Neural cell (in vitro differentiated cells): ENCODE results near the gene SLMAP. TPM values are rescaled to one million over a fixed set of nuclear protein-coding genes. Genes with fewer than 3 reads are reported as not detected.

Experiments used
- H2AFZ ChIP-seq: fragments of 200-600, 300-800 bp; sonication (generic), shearing (Covaris generic); 2 replicates; pipeline ENCODE4 v1.6.0; 2014; ENCODE audit warnings: low read depth, mild to moderate bottlenecking, antibody characterized with exemption, low read length, moderate library complexity
- H3F3A ChIP-seq: fragments of 200-600 bp; shearing (Covaris generic); 2 replicates; pipeline ENCODE4 v1.6.1; 2016; ENCODE audit warnings: mild to moderate bottlenecking, moderate library complexity, mixed read lengths, antibody characterized with exemption, low read length; ENCODE audit not compliant: insufficient read depth, poor library complexity, severe bottlenecking
- H3K27ac ChIP-seq: fragments of 200-600, 300-800 bp; sonication (generic), shearing (Covaris generic); 2 replicates; pipeline ENCODE4 v1.5.1; 2014; ENCODE audit warnings: mild to moderate bottlenecking, low read length, moderate library complexity
- H3K27me3 ChIP-seq: fragments of 300-800, 200-600 bp; sonication (generic), shearing (Covaris generic); 2 replicates; pipeline ENCODE4 v1.6.0; 2014; ENCODE audit warnings: mild to moderate bottlenecking, low read depth, low read length, moderate library complexity; ENCODE audit not compliant: insufficient read depth
- H3K36me3 ChIP-seq: fragments of 300-800, 200-600 bp; sonication (generic), shearing (Covaris generic); 2 replicates; pipeline ENCODE4 v1.5.1; 2014; ENCODE audit warnings: mild to moderate bottlenecking, antibody characterized with exemption, low read length, moderate library complexity; ENCODE audit not compliant: insufficient read depth
- H3K4me2 ChIP-seq: fragments of 300-800, 200-600 bp; sonication (generic), shearing (Covaris generic); 2 replicates; pipeline ENCODE4 v1.6.0; 2014; ENCODE audit warnings: mild to moderate bottlenecking, low read length
- H3K4me3 ChIP-seq: fragments of 300-800, 200-600 bp; sonication (generic), shearing (Covaris generic); 2 replicates; pipeline ENCODE4 v1.5.1; 2014; ENCODE audit warnings: mild to moderate bottlenecking, low read length, moderate library complexity
- H3K79me2 ChIP-seq: fragments of 200-600 bp; shearing (Covaris generic); replicated peaks from 2 replicates; pipeline ENCODE4 v1.6.0; 2014; ENCODE audit warnings: mild to moderate bottlenecking, low read length, moderate library complexity; ENCODE audit not compliant: insufficient read depth
- H3K9ac ChIP-seq: fragments of 300-800, 200-600 bp; sonication (generic), shearing (Covaris generic); 2 replicates; pipeline ENCODE4 v1.6.1; 2016; ENCODE audit warnings: mild to moderate bottlenecking, low read length, mixed read lengths
- H3K9me2 ChIP-seq: fragments of 200-600 bp; shearing (Covaris generic); 2 replicates; pipeline ENCODE4 v1.6.1; 2016; ENCODE audit warnings: mild to moderate bottlenecking, low read length, mixed read lengths; ENCODE audit not compliant: insufficient read depth
- H3K9me3 ChIP-seq: fragments of 200-600, 300-800 bp; sonication (generic), shearing (Covaris generic); 2 replicates; pipeline ENCODE4 v1.6.1; 2016; ENCODE audit warnings: mild to moderate bottlenecking, mixed run types, low read length, moderate library complexity, mixed read lengths
- H4K20me1 ChIP-seq: fragments of 200-600 bp; shearing (Covaris generic); 2 replicates; pipeline ENCODE4 v1.6.1; 2016; ENCODE audit warnings: mild to moderate bottlenecking, mixed run types; ENCODE audit not compliant: insufficient read depth
- EP300 ChIP-seq: fragments of 450-650 bp; conservative IDR thresholded peaks from 2 replicates; pipeline ENCODE4 v1.6.1; 2014; ENCODE audit warnings: antibody characterized with exemption, mild to moderate bottlenecking, moderate library complexity; ENCODE audit not compliant: poor library complexity, severe bottlenecking
- EZH2 ChIP-seq: fragments of 200-600, 300-800 bp; shearing (Covaris generic), sonication (generic); IDR thresholded peaks from 2 replicates; pipeline ENCODE4 v1.6.1; 2014; ENCODE audit warnings: antibody characterized with exemption, low read length, borderline replicate concordance, mild to moderate bottlenecking; ENCODE audit not compliant: insufficient read depth, poor library complexity, severe bottlenecking
- MXI1 ChIP-seq: fragments of 450-650 bp; conservative IDR thresholded peaks from 2 replicates; pipeline ENCODE4 v1.6.1; 2014; ENCODE audit warnings: antibody characterized with exemption, mild to moderate bottlenecking; ENCODE audit not compliant: poor library complexity, severe bottlenecking
- POLR2AphosphoS5 ChIP-seq: IDR thresholded peaks from 2 replicates; pipeline ENCODE4 v1.6.1; 2012
- RAD21 ChIP-seq: fragments of 450-650 bp; conservative IDR thresholded peaks from 2 replicates; pipeline ENCODE4 v1.6.1; 2014; ENCODE audit warnings: antibody characterized with exemption, mild to moderate bottlenecking, moderate library complexity
- SMC3 ChIP-seq: fragments of 450-650 bp; conservative IDR thresholded peaks from 2 replicates; pipeline ENCODE4 v1.6.1; 2014; ENCODE audit warnings: antibody characterized with exemption, mild to moderate bottlenecking, moderate library complexity; ENCODE audit not compliant: poor library complexity
- TAF1 ChIP-seq: IDR thresholded peaks from 2 replicates; pipeline ENCODE4 v1.6.1; 2012; ENCODE audit warnings: low read depth
- polyA plus RNA-seq: library from polyadenylated mRNA; depleted of rRNA; stranded (reverse); fragments of >200 nt; gene quantifications from 2 replicates; pipeline ENCODE4 v1.2.3, GENCODE V29; 2014
- TF ChIP-seq, protein P1 (sequence below): IDR thresholded peaks from 2 replicates; pipeline ENCODE4 v1.6.1; 2012; ENCODE audit warnings: borderline replicate concordance
- TF ChIP-seq, protein P2 (sequence below): fragments of 450-650 bp; IDR thresholded peaks from 2 replicates; pipeline ENCODE4 v1.5.1; 2014; ENCODE audit warnings: antibody characterized with exemption, mild to moderate bottlenecking, moderate library complexity; ENCODE audit not compliant: poor library complexity, severe bottlenecking

The SLMAP gene
- polyA plus RNA-seq, 1 donor from 2014 or later = 42.1 TPM

DNA sequence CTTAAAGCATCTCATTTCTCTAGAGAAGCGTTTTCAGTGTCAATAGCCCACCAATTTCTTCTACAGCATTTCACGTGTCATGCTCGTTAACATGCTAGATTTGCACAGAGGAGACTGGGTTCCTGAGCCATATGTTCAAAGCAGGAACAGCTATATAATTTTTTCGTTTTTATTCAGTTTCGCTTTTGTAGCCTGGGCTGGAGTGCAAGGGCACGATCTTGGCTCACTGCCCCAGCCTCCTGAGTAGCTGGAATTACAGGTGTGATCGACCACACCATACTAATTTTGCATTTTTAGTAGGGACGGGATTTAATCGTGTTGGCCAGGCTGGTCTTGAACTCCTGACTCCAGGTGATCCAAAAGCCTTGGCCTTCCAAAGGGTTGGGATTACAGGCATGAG is 6.6 kb upstream of the SLMAP start:
- TF ChIP-seq EP300 (no peak), TAF1 (no peak), EZH2 (no peak), MXI1 (no peak), SMC3 (no peak), RAD21 (no peak), POLR2AphosphoS5 (no peak)
- TF ChIP-seq, protein P1, sequence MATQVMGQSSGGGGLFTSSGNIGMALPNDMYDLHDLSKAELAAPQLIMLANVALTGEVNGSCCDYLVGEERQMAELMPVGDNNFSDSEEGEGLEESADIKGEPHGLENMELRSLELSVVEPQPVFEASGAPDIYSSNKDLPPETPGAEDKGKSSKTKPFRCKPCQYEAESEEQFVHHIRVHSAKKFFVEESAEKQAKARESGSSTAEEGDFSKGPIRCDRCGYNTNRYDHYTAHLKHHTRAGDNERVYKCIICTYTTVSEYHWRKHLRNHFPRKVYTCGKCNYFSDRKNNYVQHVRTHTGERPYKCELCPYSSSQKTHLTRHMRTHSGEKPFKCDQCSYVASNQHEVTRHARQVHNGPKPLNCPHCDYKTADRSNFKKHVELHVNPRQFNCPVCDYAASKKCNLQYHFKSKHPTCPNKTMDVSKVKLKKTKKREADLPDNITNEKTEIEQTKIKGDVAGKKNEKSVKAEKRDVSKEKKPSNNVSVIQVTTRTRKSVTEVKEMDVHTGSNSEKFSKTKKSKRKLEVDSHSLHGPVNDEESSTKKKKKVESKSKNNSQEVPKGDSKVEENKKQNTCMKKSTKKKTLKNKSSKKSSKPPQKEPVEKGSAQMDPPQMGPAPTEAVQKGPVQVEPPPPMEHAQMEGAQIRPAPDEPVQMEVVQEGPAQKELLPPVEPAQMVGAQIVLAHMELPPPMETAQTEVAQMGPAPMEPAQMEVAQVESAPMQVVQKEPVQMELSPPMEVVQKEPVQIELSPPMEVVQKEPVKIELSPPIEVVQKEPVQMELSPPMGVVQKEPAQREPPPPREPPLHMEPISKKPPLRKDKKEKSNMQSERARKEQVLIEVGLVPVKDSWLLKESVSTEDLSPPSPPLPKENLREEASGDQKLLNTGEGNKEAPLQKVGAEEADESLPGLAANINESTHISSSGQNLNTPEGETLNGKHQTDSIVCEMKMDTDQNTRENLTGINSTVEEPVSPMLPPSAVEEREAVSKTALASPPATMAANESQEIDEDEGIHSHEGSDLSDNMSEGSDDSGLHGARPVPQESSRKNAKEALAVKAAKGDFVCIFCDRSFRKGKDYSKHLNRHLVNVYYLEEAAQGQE = no peak
- TF ChIP-seq, protein P2, sequence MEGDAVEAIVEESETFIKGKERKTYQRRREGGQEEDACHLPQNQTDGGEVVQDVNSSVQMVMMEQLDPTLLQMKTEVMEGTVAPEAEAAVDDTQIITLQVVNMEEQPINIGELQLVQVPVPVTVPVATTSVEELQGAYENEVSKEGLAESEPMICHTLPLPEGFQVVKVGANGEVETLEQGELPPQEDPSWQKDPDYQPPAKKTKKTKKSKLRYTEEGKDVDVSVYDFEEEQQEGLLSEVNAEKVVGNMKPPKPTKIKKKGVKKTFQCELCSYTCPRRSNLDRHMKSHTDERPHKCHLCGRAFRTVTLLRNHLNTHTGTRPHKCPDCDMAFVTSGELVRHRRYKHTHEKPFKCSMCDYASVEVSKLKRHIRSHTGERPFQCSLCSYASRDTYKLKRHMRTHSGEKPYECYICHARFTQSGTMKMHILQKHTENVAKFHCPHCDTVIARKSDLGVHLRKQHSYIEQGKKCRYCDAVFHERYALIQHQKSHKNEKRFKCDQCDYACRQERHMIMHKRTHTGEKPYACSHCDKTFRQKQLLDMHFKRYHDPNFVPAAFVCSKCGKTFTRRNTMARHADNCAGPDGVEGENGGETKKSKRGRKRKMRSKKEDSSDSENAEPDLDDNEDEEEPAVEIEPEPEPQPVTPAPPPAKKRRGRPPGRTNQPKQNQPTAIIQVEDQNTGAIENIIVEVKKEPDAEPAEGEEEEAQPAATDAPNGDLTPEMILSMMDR = no peak
- H3K9me2 ChIP-seq = no peaks in the 10 kb centered on the region

DNA sequence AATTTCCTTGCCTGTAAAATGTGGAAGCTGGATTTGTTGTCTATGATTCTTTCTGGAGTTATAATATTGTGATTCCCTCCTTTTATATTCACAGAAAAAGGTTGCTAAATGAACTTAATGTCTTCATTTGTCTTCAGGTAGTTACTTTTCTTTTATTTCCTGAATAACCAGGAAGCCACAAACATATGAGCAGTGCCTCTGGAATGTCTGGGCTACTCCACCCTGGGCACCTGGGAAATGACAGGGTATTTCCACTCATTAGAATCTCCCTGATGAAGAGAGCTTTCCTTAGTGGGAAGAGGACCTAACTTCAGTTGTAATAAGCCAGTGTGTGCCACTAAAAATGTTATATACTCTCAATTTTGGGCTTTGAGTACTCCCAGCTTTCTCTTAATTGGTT is 3.8 kb upstream of the SLMAP start:
- no peak overlapping the region for H3K4me3 ChIP-seq
- no peaks in the 10 kb centered on the region for H3K27me3 ChIP-seq
- no peaks in the 10 kb centered on the region for H3K36me3 ChIP-seq
- H3K27ac ChIP-seq = no peak overlapping the region
- no peak overlapping the region for H3K9ac ChIP-seq
- no peak overlapping the region for H2AFZ ChIP-seq
- H4K20me1 ChIP-seq = no peaks in the 10 kb centered on the region
- H3K9me2 ChIP-seq = no peaks in the 10 kb centered on the region
- no peak overlapping the region for H3K4me2 ChIP-seq
- H3F3A ChIP-seq = no peaks in the 10 kb centered on the region
- no peaks in the 10 kb centered on the region for H3K9me3 ChIP-seq
- peaks cover 6% of the 10 kb centered on the region for H3K79me2 ChIP-seq
- TF ChIP-seq, protein P2 = no peak
- TF ChIP-seq SMC3 = no peak
- TF ChIP-seq, protein P1 = no peak
- TF ChIP-seq TAF1 = no peak
- no peak for TF ChIP-seq POLR2AphosphoS5
- TF ChIP-seq RAD21 = no peak
- TF ChIP-seq MXI1 = no peak
- TF ChIP-seq EZH2 = no peak
- TF ChIP-seq EP300 = no peak

More for the DNA sequence above, 6.6 kb upstream of the SLMAP start:
- H3K4me3 ChIP-seq = no peak overlapping the region
- H3F3A ChIP-seq = no peaks in the 10 kb centered on the region
- H3K9me3 ChIP-seq = no peaks in the 10 kb centered on the region
- no peak overlapping the region for H3K4me2 ChIP-seq
- H3K27me3 ChIP-seq = no peaks in the 10 kb centered on the region
- H2AFZ ChIP-seq = no peak overlapping the region
- no peaks in the 10 kb centered on the region for H3K79me2 ChIP-seq
- no peaks in the 10 kb centered on the region for H4K20me1 ChIP-seq
- no peak overlapping the region for H3K27ac ChIP-seq
- no peaks in the 10 kb centered on the region for H3K36me3 ChIP-seq
- no peak overlapping the region for H3K9ac ChIP-seq
